GM21786 (cell line): ENCODE results near the gene RBM41.
"Not testable (repeated sequence)": the region's sequence is repeated elsewhere in the genome, so short reads cannot be mapped to it uniquely, and the experiment has no call there.

Experiments used
- ATAC-seq: cut with Tn5 transposase; IDR thresholded peaks from one replicate; pipeline ENCODE4 v1.9.1; 2021; ENCODE audit not compliant: unreplicated experiment

Gene RBM41

DNA sequence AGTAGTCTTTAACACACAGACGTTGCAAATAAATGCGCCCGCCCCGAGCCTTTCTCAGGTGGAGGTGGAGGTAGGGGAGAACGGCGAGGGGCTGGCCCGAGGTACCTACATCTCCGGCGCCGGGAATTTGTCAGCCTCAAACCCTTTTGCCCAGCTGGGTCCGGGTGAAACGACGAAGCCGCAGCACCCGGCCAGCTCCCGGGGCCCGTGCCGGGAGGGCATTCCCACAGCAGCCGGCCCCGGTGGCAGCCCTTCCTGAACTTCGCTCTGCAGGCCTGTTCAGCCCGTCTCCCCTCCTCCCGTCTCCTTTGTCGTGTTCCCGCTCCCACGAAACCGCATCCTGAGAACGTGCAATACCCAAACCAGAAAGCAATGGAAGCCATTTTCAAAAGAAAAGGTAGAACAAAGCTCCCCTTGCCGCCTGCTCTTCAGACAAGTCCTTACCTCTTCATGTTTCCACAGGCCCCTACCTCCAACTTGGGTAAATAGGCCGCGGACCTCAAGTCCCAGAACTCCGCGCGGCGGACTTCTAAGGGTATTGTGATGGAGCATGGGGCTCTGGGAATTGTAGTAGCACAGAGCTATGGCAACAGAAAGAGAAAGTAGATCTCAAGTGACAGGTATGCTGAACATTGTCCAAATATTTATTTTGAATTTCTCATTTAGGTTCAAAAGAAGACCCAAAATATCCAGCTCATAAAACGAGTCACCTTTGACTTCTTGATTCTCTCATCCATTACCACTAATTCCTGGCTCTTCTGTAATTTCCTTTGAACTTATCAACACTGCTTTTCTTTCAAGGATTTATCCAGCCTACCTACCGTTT, at the start of gene RBM41:
RBM41 (minus strand) TSS at position 501 of the 826 bp plus-strand sequence; CDS start at position 452, 49 bp downstream.
- ATAC-seq, result peak; percentile 99

DNA sequence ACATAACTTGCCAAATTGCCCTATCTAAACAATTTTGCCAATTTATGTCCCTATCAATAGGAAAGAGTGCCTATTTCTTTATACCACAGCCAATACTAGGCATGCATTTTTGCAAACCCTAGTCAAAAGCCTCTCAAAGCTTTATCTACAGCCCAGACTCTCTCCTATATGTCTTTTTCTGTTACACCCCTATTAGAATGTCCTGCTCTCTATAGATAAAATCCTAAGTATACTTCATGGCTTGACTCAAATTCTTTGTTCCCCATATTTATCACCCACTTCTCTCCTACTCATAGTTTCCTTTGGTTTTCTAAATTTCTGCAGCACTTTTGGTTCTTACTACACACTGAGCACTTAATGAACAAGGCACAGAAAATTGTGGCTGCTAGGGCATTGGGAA, 49.6 kb upstream of the RBM41 start:
- ATAC-seq, result no peak

DNA sequence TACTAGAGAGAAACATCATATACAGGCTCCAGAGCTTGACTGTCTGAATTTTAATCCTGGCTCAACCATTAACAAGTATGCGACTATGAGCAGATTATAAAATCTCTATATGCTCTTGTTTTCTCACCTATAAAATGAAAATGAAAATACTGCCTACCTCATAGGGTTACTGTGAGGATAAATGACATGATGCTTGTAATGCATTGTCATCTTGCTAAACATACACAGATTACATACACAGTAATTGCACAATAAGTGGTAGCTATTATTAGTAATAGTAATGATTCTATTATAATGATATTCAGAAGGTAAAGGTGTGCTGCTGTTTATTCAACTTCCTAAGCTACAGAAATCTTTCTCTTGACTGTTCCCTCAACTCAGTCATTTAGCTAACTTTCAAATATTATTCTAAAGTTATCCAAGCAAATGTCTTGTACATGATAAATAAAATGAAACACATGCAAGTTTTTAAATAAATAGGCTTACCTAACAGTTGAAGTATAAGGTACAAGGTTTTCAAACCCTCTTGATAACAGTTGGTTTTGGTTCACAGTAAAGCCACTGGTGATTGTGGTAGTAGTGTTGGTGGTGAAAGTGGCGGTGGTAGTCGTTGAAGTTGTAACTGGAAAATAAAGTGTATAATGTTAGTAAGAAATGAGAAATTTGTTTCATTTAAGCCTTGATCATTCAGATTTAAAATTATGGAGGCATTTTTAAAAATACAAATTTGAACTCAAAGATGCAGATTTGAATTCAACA, 48.7 kb upstream of the RBM41 start:
- ATAC-seq, result no peak

DNA sequence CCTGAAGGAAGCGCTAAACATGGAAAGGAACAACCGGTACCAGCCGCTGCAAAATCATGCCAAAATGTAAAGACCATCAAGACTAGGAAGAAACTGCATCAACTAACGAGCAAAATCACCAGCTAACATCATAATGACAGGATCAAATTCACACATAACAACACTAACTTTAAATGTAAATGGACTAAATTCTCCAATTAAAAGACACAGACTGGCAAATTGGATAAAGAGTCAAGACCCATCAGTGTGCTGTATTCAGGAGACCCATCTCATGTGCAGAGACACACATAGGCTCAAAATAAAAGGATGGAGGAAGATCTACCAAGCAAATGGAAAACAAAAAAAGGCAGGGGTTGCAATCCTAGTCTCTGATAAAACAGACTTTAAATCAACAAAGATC, 39.0 kb upstream of the RBM41 start:
- not testable (repeated sequence) for ATAC-seq

DNA sequence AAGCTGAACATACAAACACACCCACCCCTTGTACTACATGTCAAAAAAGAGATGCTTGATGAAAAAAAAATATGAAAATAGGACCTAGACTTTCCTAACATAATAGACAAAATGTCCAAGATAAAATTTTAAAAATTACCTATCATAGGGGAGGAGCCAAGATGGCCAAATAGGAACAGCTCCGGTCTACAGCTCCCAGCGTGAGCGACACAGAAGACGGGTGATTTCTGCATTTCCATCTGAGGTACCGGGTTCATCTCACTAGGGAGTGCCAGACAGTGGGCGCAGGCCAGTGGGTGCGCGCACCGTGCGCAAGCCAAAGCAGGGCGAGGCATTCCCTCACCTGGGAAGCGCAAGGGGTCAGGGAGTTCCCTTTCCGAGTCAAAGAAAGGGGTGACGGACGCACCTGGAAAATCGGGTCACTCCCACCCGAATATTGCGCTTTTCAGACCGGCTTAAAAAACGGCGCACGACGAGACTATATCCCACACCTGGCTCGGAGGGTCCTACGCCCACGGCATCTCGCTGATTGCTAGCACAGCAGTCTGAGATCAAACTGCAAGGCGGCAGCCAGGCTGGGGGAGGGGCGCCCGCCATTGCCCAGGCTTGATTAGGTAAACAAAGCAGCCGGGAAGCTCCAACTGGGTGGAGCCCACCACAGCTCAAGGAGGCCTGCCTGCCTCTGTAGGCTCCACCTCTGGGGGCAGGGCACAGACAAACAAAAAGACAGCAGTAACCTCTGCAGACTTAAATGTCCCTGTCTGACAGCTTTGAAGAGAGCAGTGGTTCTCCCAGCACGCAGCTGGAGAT, 37.2 kb upstream of the RBM41 start:
- ATAC-seq, result not testable (repeated sequence)

DNA sequence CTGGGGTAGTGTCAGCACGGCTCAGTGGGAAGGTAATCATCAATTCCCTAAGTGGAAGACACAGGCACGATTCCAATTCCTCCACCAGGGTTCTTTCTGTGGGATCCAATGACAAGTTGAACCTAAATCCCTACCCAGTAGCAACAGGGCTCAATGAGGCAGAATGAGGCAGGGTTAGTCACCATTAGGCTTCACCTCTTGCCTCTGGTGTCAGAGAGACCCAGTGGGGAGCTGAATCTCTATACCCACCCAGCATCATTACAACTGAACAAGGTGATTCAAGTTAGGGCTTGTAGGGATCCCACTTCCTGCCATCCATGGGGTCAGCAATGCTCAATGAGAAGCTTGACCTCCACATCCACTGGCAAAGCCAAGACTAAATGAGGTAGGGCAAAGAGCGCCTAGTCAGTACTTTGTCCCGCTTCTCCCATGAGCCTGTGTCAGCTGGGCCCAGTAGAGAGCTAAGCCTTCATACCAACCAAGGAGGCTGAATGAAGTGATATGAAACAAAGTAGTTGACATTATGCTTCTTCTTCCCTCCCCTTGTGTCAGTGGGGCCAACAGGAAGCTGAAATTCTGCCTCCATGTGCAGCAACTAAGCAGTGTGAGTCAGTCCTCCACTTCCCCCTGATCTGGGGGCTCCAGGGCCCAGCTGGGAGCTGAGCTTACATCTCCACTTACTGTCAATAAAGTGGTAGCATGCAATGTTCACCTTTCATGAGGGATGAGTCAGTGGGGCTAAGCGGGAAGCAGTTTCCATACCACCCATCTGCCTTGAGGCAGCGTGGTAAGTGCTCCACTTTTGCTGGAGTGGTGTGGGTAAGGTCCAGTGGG, 36.4 kb upstream of the RBM41 start:
- ATAC-seq, result no peak

DNA sequence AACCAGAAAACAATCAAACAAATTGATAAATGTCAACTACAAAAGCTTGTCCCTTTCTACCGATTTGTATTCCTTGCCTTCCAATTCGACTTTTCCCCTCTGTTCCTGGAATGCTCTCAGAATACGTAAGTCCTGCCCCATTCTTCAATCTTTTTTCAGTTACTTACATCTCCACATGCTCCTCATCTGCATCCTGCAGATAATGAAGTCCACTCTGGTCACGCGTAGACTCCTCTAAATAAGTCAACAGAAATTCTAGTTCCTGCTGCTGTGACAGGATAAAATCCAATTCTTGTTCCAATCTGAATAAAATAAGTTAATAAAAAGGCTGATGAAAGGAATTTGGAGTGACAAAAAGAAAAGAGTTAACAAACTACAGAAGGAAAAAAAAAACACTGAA, 34.4 kb upstream of the RBM41 start:
- ATAC-seq, result no peak

DNA sequence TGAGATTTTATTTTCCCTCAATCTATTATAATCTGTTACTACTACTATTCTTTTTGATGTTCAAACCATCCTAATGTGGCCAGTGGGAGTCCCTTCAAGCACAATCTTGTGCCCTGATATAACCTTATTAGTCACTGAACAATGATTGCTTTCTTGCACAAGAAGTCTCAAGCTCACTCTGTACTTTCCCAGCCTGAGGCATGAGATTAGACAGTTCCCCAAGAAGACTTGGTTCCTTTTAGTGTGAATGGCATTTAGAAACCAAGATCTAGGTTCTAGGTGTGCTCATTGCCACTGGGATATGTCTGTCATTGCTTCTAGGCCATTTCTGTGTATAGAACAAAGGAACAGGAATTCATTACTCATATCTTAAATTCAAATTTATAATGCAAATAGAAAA, 28.0 kb upstream of the RBM41 start:
- ATAC-seq, result no peak

DNA sequence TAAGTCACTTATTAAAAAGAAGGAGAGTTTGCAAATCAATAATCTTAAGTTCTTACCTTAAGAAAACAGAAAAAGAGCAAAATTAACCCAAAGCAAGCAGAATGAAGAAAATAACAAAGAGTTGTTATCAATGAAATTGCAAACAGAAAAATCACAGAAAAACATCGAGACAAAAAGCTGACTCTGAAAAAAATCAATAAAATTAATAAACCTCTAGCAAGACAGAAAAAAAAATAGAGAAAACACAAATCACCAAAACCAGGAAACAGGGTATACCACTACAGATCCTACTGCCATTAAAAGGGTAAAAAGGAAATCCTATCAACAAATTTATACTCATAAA, 17.3 kb upstream of the RBM41 start:
- no peak for ATAC-seq

DNA sequence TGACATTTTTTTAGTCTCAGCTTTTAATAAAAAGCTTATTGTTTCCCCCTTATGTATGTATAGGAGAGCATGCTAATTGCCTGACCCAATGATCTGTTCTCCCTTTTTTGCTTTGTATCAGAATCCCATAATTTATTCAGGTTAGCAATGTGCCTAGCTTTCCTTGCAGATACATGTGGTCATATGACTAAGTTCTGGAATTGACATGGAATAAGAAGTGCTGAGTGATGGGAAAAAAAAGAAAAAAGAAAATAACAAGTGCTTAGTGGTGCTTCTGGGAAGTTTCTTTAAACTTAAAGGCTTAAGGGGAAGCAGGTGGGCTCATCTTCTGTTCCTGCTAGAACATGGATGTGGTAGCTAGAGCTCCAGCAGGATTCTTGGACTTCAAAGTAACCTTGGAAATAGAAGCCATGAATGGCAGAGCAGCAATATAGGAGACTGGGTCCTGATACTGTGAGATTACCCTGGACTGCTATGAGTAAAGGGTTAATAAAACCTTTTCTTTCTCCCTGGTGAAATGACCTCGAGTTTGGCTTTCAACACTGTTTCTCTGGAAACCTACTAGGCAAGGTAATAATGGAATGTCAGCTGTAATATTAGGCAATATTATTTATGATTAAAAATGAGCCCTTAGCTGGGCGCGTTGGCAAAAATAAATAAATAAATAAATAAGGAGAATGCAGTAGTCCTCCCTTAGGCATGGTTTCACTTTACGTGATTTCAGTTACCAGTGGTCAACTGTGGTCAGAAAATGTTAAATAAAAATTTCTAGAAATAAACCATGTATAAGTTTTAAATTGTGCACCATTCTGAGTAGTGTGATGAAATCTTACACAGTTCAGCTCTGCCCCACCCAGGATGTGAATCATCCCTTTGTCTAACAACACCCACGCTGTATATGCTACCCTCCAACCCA, 16.7 kb upstream of the RBM41 start:
- ATAC-seq, result peak; percentile 61

DNA sequence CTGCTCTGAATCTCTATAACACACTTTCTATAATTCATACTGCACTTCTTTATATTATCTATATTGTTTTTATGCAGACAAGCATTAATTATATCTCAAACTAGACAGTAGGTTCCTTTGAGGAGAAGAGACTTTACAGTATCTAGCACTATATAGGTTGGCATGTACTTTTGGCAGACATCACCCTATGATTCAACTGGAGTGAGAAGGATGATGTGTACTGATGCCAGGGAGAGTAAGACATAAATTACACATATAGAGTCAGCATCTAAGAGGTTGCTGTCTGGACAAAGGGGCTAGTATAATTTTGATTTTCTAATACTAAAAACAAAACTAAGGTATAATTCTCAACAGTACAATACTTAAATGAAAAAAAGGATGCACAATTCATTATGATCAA, 5.1 kb upstream of the RBM41 start:
- no peak for ATAC-seq

DNA sequence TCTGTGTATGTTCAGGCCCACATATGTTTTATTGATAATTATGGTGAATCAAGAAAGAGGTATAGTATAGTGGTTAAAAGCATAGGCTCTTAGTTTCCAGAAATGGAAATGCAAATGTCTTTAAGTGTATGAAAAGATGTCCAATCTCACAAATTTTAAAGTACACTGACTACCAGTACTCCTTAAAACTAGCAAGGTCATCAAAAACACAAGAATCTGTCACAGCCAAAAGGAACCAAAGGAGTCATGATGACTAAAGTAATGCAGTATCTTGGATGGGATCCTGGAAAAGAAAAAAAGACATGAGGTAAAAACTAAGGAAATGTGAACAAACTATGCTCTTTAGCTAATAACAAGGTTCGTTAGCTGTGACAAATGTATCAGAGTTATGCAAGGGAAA, 661 bp upstream of the RBM41 start:
- ATAC-seq, result no peak

DNA sequence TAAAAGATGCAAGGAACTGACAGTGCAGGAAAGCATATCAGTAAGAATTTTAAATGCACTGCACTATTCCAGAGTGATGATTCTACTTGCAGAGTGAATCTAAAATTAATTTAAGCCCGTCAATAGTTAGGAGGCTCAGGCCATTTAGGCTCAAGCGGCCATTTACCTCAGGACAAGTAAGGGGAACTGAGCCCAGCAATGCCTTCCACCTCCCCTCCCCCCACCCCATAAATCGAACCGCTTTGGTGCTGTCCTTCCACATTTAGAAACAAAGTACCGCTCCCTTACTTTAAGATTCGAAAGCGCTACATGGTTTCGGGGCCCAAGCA, 665 bp downstream of the RBM41 start:
- peak; percentile 15 for ATAC-seq

DNA sequence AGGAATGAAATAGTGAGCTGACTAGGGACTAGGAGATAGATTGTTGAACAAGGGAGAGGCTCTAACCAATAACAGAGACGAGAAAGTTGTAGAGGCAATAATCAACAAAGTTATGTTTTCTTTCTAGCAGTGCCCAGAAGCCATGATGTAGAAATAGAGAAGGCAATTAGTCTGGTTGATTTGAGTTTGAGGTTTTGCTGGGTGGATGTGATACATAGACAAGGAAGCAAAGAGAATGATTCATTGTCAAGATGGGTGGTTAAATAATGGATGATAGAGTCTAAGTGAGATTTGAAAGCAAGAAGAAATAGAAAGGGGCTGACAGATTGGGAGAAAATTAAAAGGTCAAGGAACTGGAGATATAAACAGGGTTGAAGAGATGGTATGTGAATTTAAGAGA, 11.2 kb downstream of the RBM41 start:
- ATAC-seq, result no peak

DNA sequence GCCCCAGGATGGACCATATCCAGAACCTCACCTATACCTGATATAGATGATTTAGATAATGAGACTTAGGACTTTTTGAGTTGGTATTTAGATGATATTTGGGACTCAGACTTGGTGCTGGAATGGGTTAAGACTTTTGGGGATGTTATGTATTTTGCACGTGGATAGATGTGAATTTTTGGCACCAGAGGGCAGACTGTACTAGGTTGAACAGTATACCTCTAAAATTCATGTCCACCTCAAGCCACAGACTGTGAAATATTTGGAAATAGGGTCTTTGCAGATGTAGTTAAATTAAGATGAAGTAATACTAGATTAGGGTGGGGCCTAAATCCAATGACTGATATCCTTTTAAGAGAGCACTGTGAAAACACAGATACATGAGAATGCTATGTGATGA, 15.6 kb downstream of the RBM41 start:
- ATAC-seq, result no peak

DNA sequence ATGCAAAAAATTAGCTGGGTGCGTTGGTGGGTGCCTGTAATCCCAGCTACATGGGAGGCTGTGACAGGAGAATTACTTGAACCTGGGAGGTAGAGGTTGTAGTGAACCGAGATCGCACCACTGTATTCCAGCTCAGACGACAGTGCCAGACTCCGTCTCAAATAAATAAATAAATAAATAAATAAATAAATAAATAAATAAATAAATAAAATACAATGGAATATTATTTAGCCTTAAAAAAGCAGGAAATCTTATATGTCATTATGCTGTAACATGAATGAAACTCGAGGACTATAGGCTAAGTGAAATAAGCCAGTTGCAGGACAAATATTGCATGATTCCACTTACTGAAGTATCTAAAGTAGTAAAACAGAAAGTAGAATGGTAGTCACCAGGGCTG, 42.5 kb downstream of the RBM41 start:
- ATAC-seq, result no peak

DNA sequence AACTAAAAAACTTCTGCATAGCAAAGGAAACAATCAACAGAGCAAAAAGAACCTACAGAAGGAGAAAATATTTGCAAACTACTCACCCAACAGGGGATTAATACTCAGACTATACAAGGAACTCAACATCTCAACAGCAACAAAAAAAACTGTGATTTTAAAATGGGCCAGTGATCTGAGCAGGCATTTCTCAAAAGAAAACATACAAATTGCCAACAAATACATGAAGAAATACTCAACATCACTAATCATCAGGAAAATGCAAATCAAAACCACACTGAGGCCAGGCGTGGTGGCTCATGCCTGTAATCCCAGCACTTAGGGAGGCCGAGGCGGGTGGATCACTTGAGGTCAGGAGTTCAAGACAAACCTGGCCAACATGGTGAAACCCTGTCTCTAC, 60.9 kb downstream of the RBM41 start:
- not testable (repeated sequence) for ATAC-seq

DNA sequence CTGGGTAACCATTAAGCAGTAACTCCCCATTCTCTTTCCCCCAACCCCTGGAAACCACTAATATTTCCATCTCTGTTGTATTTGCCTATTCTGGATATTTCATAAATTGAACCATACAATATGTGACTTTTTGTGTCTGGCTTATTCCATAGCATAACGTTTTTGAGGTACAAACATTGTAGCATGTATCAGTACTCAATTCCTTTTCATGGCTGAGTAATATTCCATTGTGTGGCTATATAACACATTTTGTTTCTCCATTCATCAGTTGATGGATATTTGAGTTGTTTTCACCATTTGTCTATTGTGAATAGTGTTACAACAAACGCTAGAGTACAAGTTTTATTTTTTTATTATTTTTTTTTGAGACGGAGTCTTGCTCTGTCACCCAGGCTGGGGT, 63.6 kb downstream of the RBM41 start:
- ATAC-seq, result no peak

DNA sequence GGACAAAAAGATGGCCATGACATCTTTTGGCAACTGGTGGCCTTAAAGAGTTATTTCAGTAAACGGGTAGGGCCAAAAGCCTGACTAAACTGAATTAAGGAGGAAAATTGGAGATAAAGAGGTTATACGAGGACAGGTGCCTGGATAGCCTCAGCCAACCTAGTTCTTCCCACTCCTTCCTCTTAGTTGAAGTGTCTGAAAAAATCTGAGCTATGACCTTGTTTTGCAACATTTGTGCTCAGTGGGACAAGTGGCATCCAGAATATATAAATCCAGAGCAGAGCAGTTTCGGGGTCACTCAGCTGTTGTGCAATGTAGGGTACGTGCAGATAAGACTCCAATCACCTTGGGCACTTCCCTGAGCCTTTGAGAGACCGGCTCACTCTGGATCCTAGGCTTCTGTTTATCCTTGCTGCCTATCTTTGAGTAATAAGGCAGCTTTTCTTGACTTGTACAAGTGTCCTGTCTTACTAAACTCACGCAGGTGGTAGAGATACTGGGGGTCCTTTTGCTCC, 68.4 kb downstream of the RBM41 start:
- ATAC-seq, result no peak

DNA sequence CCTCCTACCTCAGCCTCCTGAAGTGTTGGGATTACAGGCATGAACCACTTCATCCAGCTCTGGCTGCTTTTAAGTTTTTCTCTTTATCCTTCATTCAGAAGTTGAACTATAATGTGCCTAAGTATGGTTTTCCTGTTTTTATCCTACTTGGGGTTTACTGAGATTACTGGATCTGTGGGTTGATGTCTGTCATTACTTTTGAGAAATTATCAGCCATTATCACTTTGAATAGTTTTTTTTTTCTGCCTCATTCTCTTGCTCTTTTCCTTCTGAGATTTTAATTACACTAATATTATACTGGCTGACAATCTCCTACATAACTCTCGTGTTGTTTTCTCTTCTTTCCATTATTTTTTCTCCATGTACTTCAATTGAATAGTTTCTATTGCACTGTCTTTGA, 71.0 kb downstream of the RBM41 start:
- ATAC-seq, result no peak
